ENCODE measurements around the gene SLC38A11.
"Not testable (repeated sequence)": the region's sequence is repeated elsewhere in the genome, so short reads cannot be mapped to it uniquely, and the experiment has no call there.

SLC38A11 gene

GRCh38 chr2:164993287-164994016 is 38.1 kb upstream of the SLC38A11 start:
- no peak for TF ChIP-seq EZH2phosphoT487 (IDR thresholded peaks at IDR 0.05; ENCODE audit: borderline replicate concordance)
- no peak for TF ChIP-seq CTCF (conservative IDR thresholded peaks at IDR 0.05; ENCODE audit: low read length)
- no peaks in the 10 kb centered on the region for H3K9me3 ChIP-seq (ENCODE audit: insufficient read depth, low read depth, low read length)
- H4K20me1 ChIP-seq (ENCODE audit: insufficient read depth, low read length, poor library complexity, severe bottlenecking), result no peaks in the 10 kb centered on the region
- H3K4me2 ChIP-seq (ENCODE audit: low read depth, low read length, poor library complexity, severe bottlenecking), result no peak overlapping the region
- H3K4me3 ChIP-seq (ENCODE audit: low read length, poor library complexity, severe bottlenecking), result no peak overlapping the region
- no peaks in the 10 kb centered on the region for H3K79me2 ChIP-seq (ENCODE audit: insufficient read depth, low read length)
- H3K9me2 ChIP-seq (replicated peaks; ENCODE audit: low read depth, low read length), result no peaks in the 10 kb centered on the region
- H3K9ac ChIP-seq (ENCODE audit: low read depth, low read length, poor library complexity, severe bottlenecking), result no peak overlapping the region
- no peaks in the 10 kb centered on the region for H3K27me3 ChIP-seq (ENCODE audit: insufficient read depth, low read length, poor library complexity, severe bottlenecking)
- peaks cover 36% of the 10 kb centered on the region for H3K4me1 ChIP-seq (ENCODE audit: insufficient read depth, low read length, poor library complexity, severe bottlenecking)
- no peaks in the 10 kb centered on the region for H3K36me3 ChIP-seq (ENCODE audit: insufficient read depth, low read length)
- H3F3A ChIP-seq (ENCODE audit: low read depth), result no peaks in the 10 kb centered on the region
- H2AFZ ChIP-seq (ENCODE audit: low read length), result no peak overlapping the region

- no peak overlapping the region for H3K9ac ChIP-seq (ENCODE audit: low read depth, low read length, poor library complexity, severe bottlenecking)
- H3K27me3 ChIP-seq (ENCODE audit: insufficient read depth, low read length, poor library complexity, severe bottlenecking), result no peaks in the 10 kb centered on the region
- H3K79me2 ChIP-seq (ENCODE audit: insufficient read depth, low read length), result no peaks in the 10 kb centered on the region
- H3K36me3 ChIP-seq (ENCODE audit: insufficient read depth, low read length), result no peaks in the 10 kb centered on the region
- H3K4me2 ChIP-seq (ENCODE audit: low read depth, low read length, poor library complexity, severe bottlenecking), result no peak overlapping the region
- TF ChIP-seq CTCF (conservative IDR thresholded peaks at IDR 0.05; ENCODE audit: low read length), result peak; percentile 65
- TF ChIP-seq EZH2phosphoT487 (IDR thresholded peaks at IDR 0.05; ENCODE audit: borderline replicate concordance), result no peak
- H3K9me3 ChIP-seq (ENCODE audit: insufficient read depth, low read depth, low read length), result no peaks in the 10 kb centered on the region
- H2AFZ ChIP-seq (ENCODE audit: low read length), result no peak overlapping the region
- no peaks in the 10 kb centered on the region for H3F3A ChIP-seq (ENCODE audit: low read depth)
- peaks cover 39% of the 10 kb centered on the region for H3K4me1 ChIP-seq (ENCODE audit: insufficient read depth, low read length, poor library complexity, severe bottlenecking)
- H4K20me1 ChIP-seq (ENCODE audit: insufficient read depth, low read length, poor library complexity, severe bottlenecking), result no peaks in the 10 kb centered on the region
- H3K9me2 ChIP-seq (replicated peaks; ENCODE audit: low read depth, low read length), result no peaks in the 10 kb centered on the region
- no peak overlapping the region for H3K4me3 ChIP-seq (ENCODE audit: low read length, poor library complexity, severe bottlenecking)
Measured at GRCh38 chr2:164992818-164993217, 37.5 kb upstream of the SLC38A11 start.

GRCh38 chr2:164992093-164992454 is 36.7 kb upstream of the SLC38A11 start:
- Histone ChIP-seq H2AFZ (ENCODE audit: low read length) (0 out of 2 replicates have a peak overlapping the region, but pooled peaks have one; percentile 7), H3K4me1 (ENCODE audit: insufficient read depth, low read length, poor library complexity, severe bottlenecking) (peaks cover 39% of the 10 kb centered on the region), H3K4me2 (ENCODE audit: low read depth, low read length, poor library complexity, severe bottlenecking) (peak overlapping the region; percentile 17), H3K9ac (ENCODE audit: low read depth, low read length, poor library complexity, severe bottlenecking) (peak overlapping the region; percentile 53)
- H3K4me3 ChIP-seq (ENCODE audit: low read length, poor library complexity, severe bottlenecking); H3K27me3 ChIP-seq (ENCODE audit: insufficient read depth, low read length, poor library complexity, severe bottlenecking); H3K9me3 ChIP-seq (ENCODE audit: insufficient read depth, low read depth, low read length); H3K36me3 ChIP-seq (ENCODE audit: insufficient read depth, low read length); H3F3A ChIP-seq (ENCODE audit: low read depth); H4K20me1 ChIP-seq (ENCODE audit: insufficient read depth, low read length, poor library complexity, severe bottlenecking); H3K9me2 ChIP-seq (replicated peaks; ENCODE audit: low read depth, low read length); H3K79me2 ChIP-seq (ENCODE audit: insufficient read depth, low read length): not testable (repeated sequence)

- not testable (repeated sequence) for H3K9me3 ChIP-seq (ENCODE audit: insufficient read depth, low read depth, low read length); H3F3A ChIP-seq (ENCODE audit: low read depth); H3K27me3 ChIP-seq (ENCODE audit: insufficient read depth, low read length, poor library complexity, severe bottlenecking); H3K79me2 ChIP-seq (ENCODE audit: insufficient read depth, low read length); H3K36me3 ChIP-seq (ENCODE audit: insufficient read depth, low read length); H4K20me1 ChIP-seq (ENCODE audit: insufficient read depth, low read length, poor library complexity, severe bottlenecking); H3K9me2 ChIP-seq (replicated peaks; ENCODE audit: low read depth, low read length); H3K4me3 ChIP-seq (ENCODE audit: low read length, poor library complexity, severe bottlenecking)
- Histone ChIP-seq H3K4me1 (ENCODE audit: insufficient read depth, low read length, poor library complexity, severe bottlenecking) (peaks cover 39% of the 10 kb centered on the region), H3K9ac (ENCODE audit: low read depth, low read length, poor library complexity, severe bottlenecking) (peak overlapping the region; percentile 53), H2AFZ (ENCODE audit: low read length) (0 out of 2 replicates have a peak overlapping the region, but pooled peaks have one; percentile 7), H3K4me2 (ENCODE audit: low read depth, low read length, poor library complexity, severe bottlenecking) (peak overlapping the region; percentile 17)
Measured at GRCh38 chr2:164991361-164992092, 36.2 kb upstream of the SLC38A11 start.

GRCh38 chr2:164990953-164991352 is 35.6 kb upstream of the SLC38A11 start:
- H3K4me3 ChIP-seq (ENCODE audit: low read length, poor library complexity, severe bottlenecking); H3K9me2 ChIP-seq (replicated peaks; ENCODE audit: low read depth, low read length); H3K36me3 ChIP-seq (ENCODE audit: insufficient read depth, low read length); H2AFZ ChIP-seq (ENCODE audit: low read length); H3F3A ChIP-seq (ENCODE audit: low read depth); H3K79me2 ChIP-seq (ENCODE audit: insufficient read depth, low read length); H3K27me3 ChIP-seq (ENCODE audit: insufficient read depth, low read length, poor library complexity, severe bottlenecking); H3K9me3 ChIP-seq (ENCODE audit: insufficient read depth, low read depth, low read length); H3K4me2 ChIP-seq (ENCODE audit: low read depth, low read length, poor library complexity, severe bottlenecking); H4K20me1 ChIP-seq (ENCODE audit: insufficient read depth, low read length, poor library complexity, severe bottlenecking): not testable (repeated sequence)
- Histone ChIP-seq H3K9ac (ENCODE audit: low read depth, low read length, poor library complexity, severe bottlenecking) (peak overlapping the region; percentile 53), H3K4me1 (ENCODE audit: insufficient read depth, low read length, poor library complexity, severe bottlenecking) (peaks cover 39% of the 10 kb centered on the region)

GRCh38 chr2:164988805-164989204 is 33.5 kb upstream of the SLC38A11 start:
- Histone ChIP-seq H3K4me3 (ENCODE audit: low read length, poor library complexity, severe bottlenecking) (peak overlapping the region; percentile 29), H3K4me1 (ENCODE audit: insufficient read depth, low read length, poor library complexity, severe bottlenecking) (peaks cover 45% of the 10 kb centered on the region), H2AFZ (ENCODE audit: low read length) (peak overlapping the region; percentile 70; the same call in 1 of the 2 replicates), H3K4me2 (ENCODE audit: low read depth, low read length, poor library complexity, severe bottlenecking) (peak overlapping the region; percentile 57)
- not testable (repeated sequence) for H3K9ac ChIP-seq (ENCODE audit: low read depth, low read length, poor library complexity, severe bottlenecking); H3K79me2 ChIP-seq (ENCODE audit: insufficient read depth, low read length); H3K9me2 ChIP-seq (replicated peaks; ENCODE audit: low read depth, low read length); H3K27me3 ChIP-seq (ENCODE audit: insufficient read depth, low read length, poor library complexity, severe bottlenecking); H3K9me3 ChIP-seq (ENCODE audit: insufficient read depth, low read depth, low read length); H3K36me3 ChIP-seq (ENCODE audit: insufficient read depth, low read length); H4K20me1 ChIP-seq (ENCODE audit: insufficient read depth, low read length, poor library complexity, severe bottlenecking); H3F3A ChIP-seq (ENCODE audit: low read depth)

Measured in Loucy (cell line).